PFSK-1 (cell line): ENCODE results near the gene NSUN6.
A peak's percentile ranks its signal among the peaks of the same experiment; 100 is the strongest.

Source experiments
- FOXP2 ChIP-seq: optimal IDR thresholded peaks from 2 replicates; pipeline ENCODE3; 2011; ENCODE audit warnings: borderline replicate concordance, control low read depth, inconsistent platforms; ENCODE audit not compliant: insufficient read depth; ENCODE audit errors: extremely low read length, extremely low read depth
- POLR2AphosphoS5 ChIP-seq: IDR thresholded peaks from 2 replicates; pipeline ENCODE4 v1.6.1; 2012; ENCODE audit warnings: low read depth, mild to moderate bottlenecking, control low read depth, low read length, moderate library complexity
- REST ChIP-seq, 2 experiments: IDR thresholded peaks; 2 replicates each; pipeline versions ENCODE4 v1.6.1 to v1.8.0; 2011 to 2012; ENCODE audit warnings: low read depth in 2 of 2, low read length in 2 of 2, control low read depth in 1 of 2, inconsistent platforms in 1 of 2, mild to moderate bottlenecking in 1 of 2, moderate library complexity in 1 of 2; ENCODE audit not compliant: insufficient read depth in 1 of 2
- SIN3A ChIP-seq: IDR thresholded peaks from 2 replicates; pipeline ENCODE4 v1.6.1; 2012; ENCODE audit warnings: mild to moderate bottlenecking, low read length, moderate library complexity, borderline replicate concordance; ENCODE audit not compliant: insufficient read depth
- TAF1 ChIP-seq: IDR thresholded peaks from 2 replicates; pipeline ENCODE4 v1.6.1; 2012; ENCODE audit warnings: low read length, control low read depth, borderline replicate concordance; ENCODE audit not compliant: insufficient read depth

The NSUN6 gene

GRCh38 chr10:18615618-18616017 lies 35.8 kb downstream of the NSUN6 start:
- TF ChIP-seq TAF1 (no peak), REST (IDR thresholded peaks at IDR 0.05; ENCODE audit: insufficient read depth in 1 of 2, low read depth in 2 of 2, low read length in 2 of 2) (no peak), FOXP2 (no peak), SIN3A (no peak), POLR2AphosphoS5 (no peak)

GRCh38 chr10:18611168-18611567 lies 40.2 kb downstream of the NSUN6 start:
- no peak for TF ChIP-seq POLR2AphosphoS5
- no peak for TF ChIP-seq SIN3A
- no peak for TF ChIP-seq FOXP2
- no peak for TF ChIP-seq TAF1
- no peak for TF ChIP-seq REST (IDR thresholded peaks at IDR 0.05; ENCODE audit: insufficient read depth in 1 of 2, low read depth in 2 of 2, low read length in 2 of 2)

GRCh38 chr10:18610517-18610916 lies 40.9 kb downstream of the NSUN6 start:
- TF ChIP-seq REST (IDR thresholded peaks at IDR 0.05; ENCODE audit: insufficient read depth in 1 of 2, low read depth in 2 of 2, low read length in 2 of 2) (0 out of 4 replicates have a peak, but pooled peaks of 1 of the 2 experiments have one; percentile 28), FOXP2 (no peak), SIN3A (no peak; the same call in 1 of the 2 replicates), POLR2AphosphoS5 (peak; percentile 48; the same call in 1 of the 2 replicates)

- TF ChIP-seq FOXP2 (no peak), REST (IDR thresholded peaks at IDR 0.05; ENCODE audit: insufficient read depth in 1 of 2, low read depth in 2 of 2, low read length in 2 of 2) (no peak), TAF1 (no peak), SIN3A (no peak), POLR2AphosphoS5 (no peak)
Observed at GRCh38 chr10:18608596-18608995, 42.8 kb downstream of the NSUN6 start.

- no peak for TF ChIP-seq FOXP2
- no peak for TF ChIP-seq POLR2AphosphoS5
- no peak for TF ChIP-seq REST (IDR thresholded peaks at IDR 0.05; ENCODE audit: insufficient read depth in 1 of 2, low read depth in 2 of 2, low read length in 2 of 2)
- TF ChIP-seq SIN3A = no peak
- no peak for TF ChIP-seq TAF1
Observed at GRCh38 chr10:18607503-18608378, 43.6 kb downstream of the NSUN6 start.
